Mesothelial cell of epicardium (in vitro differentiated cells): ENCODE data around the gene PHC1. TPM values are rescaled to one million over a fixed set of nuclear protein-coding genes. Genes with fewer than 3 reads are reported as not detected.

Experiments used
- DNase-seq, 2 experiments: peaks; one replicate each; pipeline ENCODE4 v3.0.0; 2021; ENCODE audit warnings: low spot score in 2 of 2; ENCODE audit not compliant: unreplicated experiment in 2 of 2
- H3K27ac Mint-ChIP-seq: 2 replicates; pipeline ENCODE4 v1.8.0; 2021; ENCODE audit warnings: mixed read lengths
- H3K27me3 Mint-ChIP-seq: 2 replicates; pipeline ENCODE4 v1.8.0; 2021; ENCODE audit warnings: low read depth, mixed read lengths
- H3K36me3 Mint-ChIP-seq: 2 replicates; pipeline ENCODE4 v1.8.0; 2021; ENCODE audit warnings: mixed read lengths
- H3K4me1 Mint-ChIP-seq: 2 replicates; pipeline ENCODE4 v1.8.0; 2021; ENCODE audit warnings: mixed read lengths
- H3K4me3 Mint-ChIP-seq: 2 replicates; pipeline ENCODE4 v1.8.0; 2021; ENCODE audit warnings: mild to moderate bottlenecking, moderate library complexity, mixed read lengths
- H3K9me3 Mint-ChIP-seq: 2 replicates; pipeline ENCODE4 v1.8.0; 2021; ENCODE audit warnings: mixed read lengths
- CTCF ChIP-seq: fragments of 200-600 bp; sonication (generic); IDR thresholded peaks from one replicate; pipeline ENCODE4 v1.5.0; 2021; ENCODE audit warnings: antibody characterized with exemption; ENCODE audit not compliant: unreplicated experiment
- total RNA-seq: library from RNA; stranded (reverse); gene quantifications from 3 replicates; pipeline ENCODE4 v1.2.1, GENCODE V29; 2021

Gene PHC1
- total RNA-seq, 1 donor from 2014 or later = 119 TPM

GRCh38 chr12:8876887-8877286 is 37.4 kb upstream of the PHC1 start:
- no peaks in the 10 kb centered on the region for H3K27me3 Mint-ChIP-seq
- no peak for DNase-seq
- H3K4me3 Mint-ChIP-seq = no peak overlapping the region
- no peaks in the 10 kb centered on the region for H3K36me3 Mint-ChIP-seq
- peaks cover 24% of the 10 kb centered on the region for H3K4me1 Mint-ChIP-seq
- no peak for TF ChIP-seq CTCF
- H3K27ac Mint-ChIP-seq = peak overlapping the region; percentile 2
- H3K9me3 Mint-ChIP-seq = no peaks in the 10 kb centered on the region

DNA sequence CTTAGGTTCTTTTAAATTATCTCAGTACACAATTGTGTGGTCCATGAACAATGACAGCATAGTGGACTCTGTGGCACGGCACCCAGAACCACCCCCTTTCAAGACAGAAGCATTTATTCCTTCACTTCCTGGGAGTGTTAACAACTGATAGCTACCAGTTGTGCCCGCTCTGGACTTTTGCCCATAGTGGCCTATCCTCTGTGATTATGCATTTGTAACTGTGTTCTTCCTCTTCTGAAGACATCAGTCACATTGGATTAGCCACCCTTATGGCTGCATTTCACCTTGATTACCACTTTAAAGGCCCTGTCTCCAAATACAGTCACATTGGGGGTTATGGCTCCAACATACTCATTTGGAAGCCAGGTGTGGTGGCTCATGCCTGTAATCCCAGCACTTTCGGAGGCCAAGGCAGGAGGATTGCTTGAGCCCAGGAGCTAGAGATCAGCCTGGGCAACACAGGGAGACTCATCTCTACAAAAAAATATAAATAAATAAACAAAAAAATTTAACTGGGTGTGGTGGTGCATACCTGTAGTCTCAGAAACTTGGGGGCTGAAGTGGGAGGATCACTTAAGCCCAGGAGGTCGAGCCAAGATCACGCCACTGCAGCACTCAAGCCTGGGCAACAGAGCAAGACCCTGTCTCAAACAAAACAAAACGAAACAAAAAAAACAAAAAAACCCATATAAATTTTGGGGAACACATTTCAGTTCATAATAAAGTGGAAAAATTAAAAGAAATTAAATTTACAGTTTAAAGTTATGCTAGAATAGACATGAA is 27.6 kb upstream of the PHC1 start:
- Mint-ChIP-seq H3K36me3 (peaks cover 5% of the 10 kb centered on the region), H3K4me1 (peaks cover 2% of the 10 kb centered on the region), H3K27ac (no peak overlapping the region), H3K27me3 (no peaks in the 10 kb centered on the region), H3K9me3 (peaks cover 16% of the 10 kb centered on the region), H3K4me3 (no peak overlapping the region)
- TF ChIP-seq CTCF = no peak
- DNase-seq = no peak

- H3K36me3 Mint-ChIP-seq = peaks cover 5% of the 10 kb centered on the region
- peaks cover 16% of the 10 kb centered on the region for H3K9me3 Mint-ChIP-seq
- no peak for DNase-seq
- H3K4me3 Mint-ChIP-seq = no peak overlapping the region
- H3K27me3 Mint-ChIP-seq = no peaks in the 10 kb centered on the region
- peaks cover 2% of the 10 kb centered on the region for H3K4me1 Mint-ChIP-seq
- no peak for TF ChIP-seq CTCF
- H3K27ac Mint-ChIP-seq = no peak overlapping the region
These were observed 27.0 kb upstream of the PHC1 start for GRCh38 chr12:8887285-8887715.

- DNase-seq = peak; percentile 33 to 74
- peaks cover 2% of the 10 kb centered on the region for H3K4me1 Mint-ChIP-seq
- peak; percentile 97 for TF ChIP-seq CTCF
- peaks cover 11% of the 10 kb centered on the region for H3K9me3 Mint-ChIP-seq
- H3K27me3 Mint-ChIP-seq = no peaks in the 10 kb centered on the region
- H3K36me3 Mint-ChIP-seq = peaks cover 5% of the 10 kb centered on the region
- H3K27ac Mint-ChIP-seq = peak overlapping the region; percentile 82
- H3K4me3 Mint-ChIP-seq = peak overlapping the region; percentile 84
These were observed 23.8 kb upstream of the PHC1 start for GRCh38 chr12:8890313-8891085.

GRCh38 chr12:8891976-8892375 is 22.3 kb upstream of the PHC1 start:
- Mint-ChIP-seq H3K27me3 (no peaks in the 10 kb centered on the region), H3K9me3 (peaks cover 6% of the 10 kb centered on the region), H3K36me3 (peaks cover 5% of the 10 kb centered on the region), H3K4me1 (peaks cover 2% of the 10 kb centered on the region), H3K27ac (no peak overlapping the region), H3K4me3 (no peak overlapping the region)
- DNase-seq = no peak
- no peak for TF ChIP-seq CTCF
